Stimulated activated CD8-positive, alpha-beta memory T cell treated with anti-CD3 and anti-CD28 coated beads, Interleukin-15, amount 100 ng/mL, for 24 hours (primary cell): ENCODE measurements around the gene PLEKHN1.
A peak's percentile ranks its signal among the peaks of the same experiment; 100 is the strongest.

Experiments
- DNase-seq: peaks from one replicate; pipeline ENCODE4 v3.0.0-alpha.2; 2020; ENCODE audit warnings: low read depth

PLEKHN1 gene

DNA sequence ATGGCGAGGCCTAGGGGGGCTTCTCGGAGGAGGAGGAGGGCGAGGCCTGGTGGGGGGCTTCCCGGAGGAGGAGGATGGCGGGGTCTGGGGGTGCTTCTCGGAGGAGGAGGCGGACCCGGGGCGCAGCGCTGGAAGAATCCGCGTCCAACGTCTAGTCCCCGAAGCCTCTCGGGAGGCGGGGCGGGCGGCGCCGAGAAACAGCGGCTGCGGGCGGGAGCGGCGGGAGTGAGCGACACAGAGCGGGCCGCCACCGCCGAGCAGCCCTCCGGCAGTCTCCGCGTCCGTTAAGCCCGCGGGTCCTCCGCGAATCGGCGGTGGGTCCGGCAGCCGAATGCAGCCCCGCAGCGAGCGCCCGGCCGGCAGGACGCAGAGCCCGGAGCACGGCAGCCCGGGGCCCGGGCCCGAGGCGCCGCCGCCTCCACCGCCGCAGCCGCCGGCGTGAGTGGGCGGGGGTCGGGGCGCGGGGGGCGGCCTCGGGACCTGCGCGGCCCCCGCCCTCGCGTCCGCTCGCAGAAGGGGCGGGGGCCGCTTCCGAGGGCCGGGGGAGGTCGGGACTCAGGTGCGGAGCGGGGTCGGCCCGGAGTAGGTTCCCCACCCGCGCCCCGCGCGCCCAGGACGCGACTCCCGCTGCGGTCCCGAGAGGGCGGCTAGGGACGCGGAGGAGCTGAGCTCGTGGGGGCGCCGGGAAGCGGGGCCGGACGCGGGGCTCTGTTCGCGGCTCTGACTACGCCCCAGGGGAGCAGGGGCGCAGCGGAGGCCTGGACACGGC lies 5.7 kb upstream of the PLEKHN1 start, which contains the start of gene KLHL17:
Gene KLHL17 (plus strand): TSS at position 222 of the 769 bp plus-strand sequence. CDS start 110 bp downstream, at position 332.
- peak; percentile 68 for DNase-seq

DNA sequence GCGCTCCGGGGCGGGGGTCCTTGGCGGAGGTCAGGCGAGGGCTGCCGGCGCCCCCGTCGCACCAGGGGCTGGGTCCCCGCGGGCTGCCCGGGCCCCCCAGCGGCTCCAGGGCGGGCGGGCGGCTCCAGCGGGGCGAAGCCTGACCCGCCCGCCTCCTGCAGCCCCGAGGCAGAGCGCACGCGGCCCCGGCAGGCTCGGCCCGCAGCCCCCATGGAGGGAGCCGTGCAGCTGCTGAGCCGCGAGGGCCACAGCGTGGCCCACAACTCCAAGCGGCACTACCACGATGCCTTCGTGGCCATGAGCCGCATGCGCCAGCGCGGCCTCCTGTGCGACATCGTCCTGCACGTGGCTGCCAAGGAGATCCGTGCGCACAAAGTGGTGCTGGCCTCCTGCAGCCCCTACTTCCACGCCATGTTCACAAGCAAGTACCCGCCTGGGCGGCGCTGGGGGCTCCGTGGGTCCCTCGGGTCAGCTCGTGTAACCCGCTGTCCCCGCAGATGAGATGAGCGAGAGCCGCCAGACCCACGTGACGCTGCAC lies 5.1 kb upstream of the PLEKHN1 start:
- no peak for DNase-seq

DNA sequence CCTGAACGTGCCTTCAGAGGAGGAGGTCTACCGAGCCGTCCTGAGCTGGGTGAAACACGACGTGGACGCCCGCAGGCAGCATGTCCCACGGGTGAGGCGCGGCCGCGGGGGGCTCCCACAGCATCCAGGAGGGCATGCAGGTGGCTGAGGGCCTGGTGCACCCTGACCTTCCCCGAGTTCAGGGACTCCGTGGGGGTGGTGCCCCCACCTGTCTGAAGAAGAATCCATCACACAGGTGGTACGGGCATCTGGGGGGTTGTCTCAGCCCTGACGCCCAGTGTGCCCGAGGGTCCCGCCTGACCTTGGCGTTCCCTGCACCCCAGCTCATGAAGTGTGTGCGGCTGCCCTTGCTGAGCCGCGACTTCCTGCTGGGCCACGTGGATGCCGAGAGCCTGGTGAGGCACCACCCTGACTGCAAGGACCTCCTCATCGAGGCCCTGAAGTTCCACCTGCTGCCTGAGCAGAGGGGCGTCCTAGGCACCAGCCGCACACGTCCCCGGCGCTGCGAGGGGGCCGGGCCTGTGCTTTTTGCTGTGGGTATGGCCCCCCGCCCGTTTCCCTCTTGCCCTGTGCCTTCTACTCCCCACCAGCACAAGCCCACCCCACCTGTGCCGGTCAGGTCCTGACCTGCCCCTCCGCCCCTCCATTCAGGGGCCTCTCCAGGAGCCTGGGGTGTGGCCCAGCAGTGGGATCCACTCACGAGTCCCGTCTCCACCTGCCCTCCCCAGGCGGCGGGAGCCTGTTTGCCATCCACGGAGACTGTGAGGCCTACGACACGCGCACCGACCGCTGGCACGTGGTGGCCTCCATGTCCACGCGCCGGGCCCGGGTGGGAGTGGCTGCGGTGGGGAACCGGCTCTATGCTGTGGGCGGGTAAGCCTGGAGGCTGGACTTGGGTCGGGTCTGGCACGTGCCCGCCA lies 3.6 kb upstream of the PLEKHN1 start:
- DNase-seq: no peak

DNA sequence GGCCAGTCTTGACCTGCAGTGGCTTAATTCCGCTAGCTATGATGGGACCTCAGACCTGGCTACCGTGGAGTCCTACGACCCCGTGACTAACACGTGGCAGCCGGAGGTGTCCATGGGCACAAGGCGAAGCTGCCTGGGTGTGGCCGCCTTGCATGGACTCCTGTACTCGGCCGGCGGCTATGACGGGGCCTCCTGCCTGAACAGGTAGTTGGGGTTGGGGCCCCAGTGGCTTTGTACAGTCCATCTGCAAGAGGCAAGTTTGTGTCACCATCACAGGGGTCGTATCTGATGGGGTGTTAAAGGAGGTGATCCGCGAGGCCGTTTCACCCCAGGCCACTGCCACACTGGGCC lies 3.0 kb upstream of the PLEKHN1 start:
- no peak for DNase-seq

DNA sequence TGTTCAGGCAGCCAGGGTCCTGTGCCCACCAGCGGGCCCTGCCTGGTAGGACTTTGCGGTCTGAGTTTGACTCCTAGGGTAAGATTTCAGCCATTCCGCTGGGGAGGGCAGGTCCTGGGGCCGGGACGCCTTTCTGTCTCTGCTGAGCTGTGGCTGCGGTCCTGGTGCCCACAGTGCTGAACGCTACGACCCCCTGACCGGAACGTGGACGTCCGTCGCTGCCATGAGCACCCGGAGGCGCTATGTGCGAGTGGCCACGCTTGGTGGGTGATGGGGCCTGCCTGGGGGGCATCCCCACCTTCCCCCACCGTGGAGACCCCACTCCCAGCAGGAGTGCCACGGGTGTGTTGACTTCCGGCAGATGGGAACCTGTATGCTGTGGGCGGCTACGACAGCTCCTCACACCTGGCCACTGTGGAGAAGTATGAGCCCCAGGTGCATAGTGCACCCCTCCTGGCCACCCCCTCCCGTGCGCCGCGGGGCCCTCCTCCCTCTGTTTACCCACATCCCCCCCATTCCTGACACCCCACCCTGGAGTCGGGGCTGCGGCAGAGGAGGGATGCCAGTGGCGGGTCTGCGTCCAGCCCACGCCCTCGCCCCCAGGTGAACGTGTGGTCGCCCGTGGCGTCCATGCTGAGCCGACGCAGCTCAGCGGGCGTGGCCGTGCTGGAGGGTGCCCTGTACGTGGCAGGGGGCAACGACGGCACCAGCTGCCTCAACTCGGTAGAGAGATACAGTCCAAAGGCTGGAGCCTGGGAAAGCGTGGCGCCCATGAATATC lies 2.3 kb upstream of the PLEKHN1 start:
- no peak for DNase-seq

DNA sequence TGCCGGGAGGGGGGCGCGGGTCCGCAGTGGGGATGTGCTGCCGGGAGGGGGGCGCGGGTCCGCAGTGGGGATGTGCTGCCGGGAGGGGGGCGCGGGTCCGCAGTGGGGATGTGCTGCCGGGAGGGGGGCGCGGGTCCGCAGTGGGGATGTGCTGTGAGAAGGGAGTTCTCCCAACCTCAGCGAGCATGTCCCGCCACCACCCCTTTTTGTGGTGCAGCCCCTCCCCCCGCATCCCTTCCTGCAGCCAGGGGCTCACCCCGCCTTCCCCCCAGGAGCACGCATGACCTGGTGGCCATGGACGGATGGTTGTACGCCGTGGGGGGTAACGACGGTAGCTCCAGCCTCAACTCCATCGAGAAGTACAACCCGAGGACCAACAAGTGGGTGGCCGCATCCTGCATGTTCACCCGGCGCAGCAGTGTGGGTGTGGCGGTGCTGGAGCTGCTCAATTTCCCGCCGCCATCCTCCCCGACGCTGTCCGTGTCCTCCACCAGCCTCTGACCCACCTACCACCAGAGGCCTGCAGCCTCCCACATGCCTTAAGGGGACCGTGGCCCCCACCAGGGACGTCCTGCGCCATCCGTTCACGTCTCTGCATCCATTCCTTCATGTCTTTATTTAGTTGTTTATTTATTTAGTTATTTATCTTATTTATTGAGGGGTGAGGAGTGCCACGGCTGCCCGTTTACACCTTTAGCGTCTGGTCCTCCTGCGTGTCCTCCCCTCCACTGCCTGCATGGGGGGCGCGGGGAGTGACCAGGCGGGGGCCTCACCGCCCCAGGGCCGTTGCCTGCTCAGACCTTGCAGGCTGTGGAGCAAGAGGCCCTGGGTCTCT lies 1.4 kb upstream of the PLEKHN1 start:
- DNase-seq: no peak

DNA sequence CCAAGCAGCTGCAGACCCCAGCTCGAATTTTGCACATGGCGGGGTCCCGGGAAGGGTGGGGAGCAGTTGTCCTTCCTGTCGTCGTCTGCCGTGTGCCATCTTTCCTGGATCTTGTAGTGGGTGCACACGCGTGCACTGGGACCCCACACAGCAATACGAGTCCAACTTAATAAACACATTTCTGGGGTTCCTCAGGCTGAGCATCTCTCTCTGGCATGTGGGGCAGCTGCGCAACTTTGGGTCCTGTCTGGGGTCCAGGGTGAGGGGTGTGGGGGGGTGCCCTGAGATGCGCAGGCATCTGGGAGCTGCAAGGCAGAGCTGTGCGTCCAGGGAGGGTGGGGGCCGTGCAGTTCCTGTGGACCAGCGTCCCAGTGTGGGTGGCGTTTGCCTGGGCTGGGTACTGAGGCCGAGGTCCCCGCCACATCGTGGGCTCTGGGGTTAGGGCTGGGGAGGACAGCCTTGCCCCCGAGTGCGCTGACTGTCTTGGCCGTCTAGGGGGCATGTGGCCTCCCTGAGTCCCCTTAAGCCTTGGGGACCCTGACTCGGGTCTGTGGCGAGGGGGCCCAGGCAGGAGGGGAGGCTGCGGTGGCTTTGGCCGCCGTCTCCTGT lies 652 bp upstream of the PLEKHN1 start:
- DNase-seq: no peak

DNA sequence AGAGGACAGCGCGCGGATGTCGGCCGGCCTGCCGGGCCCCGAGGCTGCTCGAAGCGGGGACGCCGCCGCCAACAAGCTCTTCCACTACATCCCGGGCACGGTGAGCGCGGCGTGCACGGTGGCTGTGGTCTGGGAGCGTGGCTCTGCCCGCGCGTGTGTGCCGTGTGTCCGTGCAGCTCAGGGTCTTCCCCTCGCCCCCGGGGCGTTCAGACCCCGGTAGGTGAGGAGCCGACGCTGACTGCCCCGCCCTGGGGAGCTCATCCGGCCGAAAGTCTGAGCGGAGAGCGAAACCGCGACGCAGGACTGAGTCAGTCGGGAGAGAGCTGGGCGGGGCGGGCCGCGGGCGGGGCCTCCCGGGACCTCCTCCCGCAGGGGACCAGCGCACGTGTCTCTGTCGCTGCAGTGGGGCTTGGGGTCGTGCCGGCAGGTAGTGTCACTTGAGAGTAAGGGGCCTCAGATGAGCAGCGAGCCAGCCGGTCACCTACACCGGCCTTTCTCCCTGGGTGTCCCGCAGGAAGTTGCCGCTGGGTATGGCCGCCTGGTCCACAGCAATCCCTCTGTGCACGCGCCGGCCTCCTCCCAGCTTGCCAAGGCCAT lies 520 bp downstream of the PLEKHN1 start:
- peak; percentile 57 for DNase-seq

DNA sequence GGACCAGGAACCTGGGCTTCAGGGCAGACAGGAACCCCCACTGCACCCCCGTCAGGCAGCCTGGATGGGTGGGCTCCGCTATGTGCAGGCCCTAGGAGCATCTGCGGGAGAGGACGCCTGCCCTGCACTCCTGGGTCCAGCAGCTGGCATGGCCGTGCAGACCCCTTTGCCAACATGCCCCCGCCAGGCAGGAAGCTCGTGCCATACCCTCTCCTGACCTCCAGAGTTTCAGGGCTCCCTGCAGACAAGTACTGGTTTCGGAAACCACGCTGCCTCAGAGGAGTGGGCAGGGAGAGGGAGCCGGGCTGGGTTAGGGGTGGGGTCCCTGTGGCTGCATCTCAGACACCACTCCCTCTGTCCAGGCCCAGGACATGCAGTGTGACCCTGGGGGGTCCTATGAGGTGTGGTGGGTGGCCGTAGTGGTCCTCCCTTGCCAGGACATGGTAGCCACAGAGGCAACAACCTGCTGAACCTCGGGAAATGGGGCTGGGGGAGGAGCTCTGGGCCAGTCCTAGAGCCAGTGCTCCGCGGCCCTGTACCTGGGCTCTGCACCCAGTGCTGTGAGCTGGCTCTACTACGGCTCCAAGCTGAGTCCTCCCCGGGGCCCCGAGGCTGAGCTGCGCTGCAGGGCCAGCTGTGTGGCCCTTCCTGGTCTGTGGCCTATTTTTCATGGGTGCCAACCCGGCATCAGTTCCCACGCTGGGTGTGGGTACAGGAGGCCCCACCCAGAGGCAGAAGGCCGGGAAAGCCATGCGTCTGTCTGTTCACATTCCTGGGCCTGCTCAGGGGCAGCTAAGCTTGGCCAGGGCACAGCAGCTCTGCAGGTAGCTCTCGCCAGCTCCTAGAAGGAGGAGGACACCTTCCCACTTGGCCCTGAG lies 1.4 kb downstream of the PLEKHN1 start:
- no peak for DNase-seq

DNA sequence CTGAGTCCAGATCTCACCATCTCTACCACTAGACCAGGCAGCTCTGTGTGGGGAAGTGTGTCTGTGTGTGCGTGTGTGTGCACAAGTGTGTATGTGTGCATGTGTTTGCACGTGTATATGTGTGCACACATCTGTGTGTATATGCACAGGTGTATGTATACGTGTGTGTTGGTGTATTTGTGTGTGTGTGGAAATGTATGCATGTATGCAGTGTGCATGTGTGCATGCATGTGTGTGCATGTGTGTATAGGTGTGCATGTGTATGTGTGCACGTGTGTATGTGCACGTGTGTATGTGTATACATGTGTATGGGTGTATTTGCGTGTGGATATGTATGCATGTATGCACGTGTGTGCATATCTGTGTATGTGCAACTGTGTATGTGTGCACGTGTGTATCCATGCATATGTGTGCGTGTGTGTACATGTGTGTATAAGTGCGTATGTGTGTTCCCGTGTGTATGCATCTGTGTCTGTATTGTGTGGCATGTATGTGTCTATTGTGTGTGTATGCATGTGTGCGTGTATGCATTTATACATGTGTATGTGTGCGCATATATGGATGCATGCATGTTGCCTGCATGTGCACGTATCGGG lies 3.1 kb downstream of the PLEKHN1 start:
- no peak for DNase-seq

DNA sequence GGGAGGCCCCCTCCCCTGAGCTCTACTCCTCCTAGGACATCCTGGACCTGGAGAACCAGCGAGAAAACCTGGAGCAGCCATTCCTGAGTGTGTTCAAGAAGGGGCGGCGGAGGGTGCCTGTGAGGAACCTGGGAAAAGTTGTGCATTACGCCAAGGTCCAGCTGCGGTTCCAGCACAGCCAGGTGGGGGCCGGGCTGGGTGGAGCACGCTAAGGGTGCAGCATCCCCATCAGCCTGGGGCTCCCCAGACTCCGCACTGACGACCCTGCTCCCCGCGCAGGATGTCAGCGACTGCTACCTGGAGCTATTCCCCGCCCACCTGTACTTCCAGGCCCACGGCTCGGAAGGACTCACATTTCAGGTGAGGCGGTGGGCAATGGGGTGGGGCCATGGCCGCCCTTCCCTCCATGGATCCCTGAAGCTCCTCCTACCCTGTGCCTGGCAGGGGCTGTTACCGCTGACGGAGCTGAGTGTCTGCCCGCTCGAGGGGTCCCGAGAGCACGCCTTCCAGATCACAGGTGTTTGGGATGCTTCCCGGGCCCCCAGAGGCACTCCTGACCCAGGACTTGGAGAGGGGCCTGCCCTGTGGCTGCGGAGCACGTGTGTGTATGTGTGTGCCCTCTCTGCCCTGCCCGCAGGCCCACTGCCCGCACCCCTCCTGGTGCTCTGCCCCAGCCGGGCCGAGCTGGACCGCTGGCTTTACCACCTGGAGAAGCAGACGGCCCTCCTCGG lies 4.1 kb downstream of the PLEKHN1 start:
- no peak for DNase-seq

DNA sequence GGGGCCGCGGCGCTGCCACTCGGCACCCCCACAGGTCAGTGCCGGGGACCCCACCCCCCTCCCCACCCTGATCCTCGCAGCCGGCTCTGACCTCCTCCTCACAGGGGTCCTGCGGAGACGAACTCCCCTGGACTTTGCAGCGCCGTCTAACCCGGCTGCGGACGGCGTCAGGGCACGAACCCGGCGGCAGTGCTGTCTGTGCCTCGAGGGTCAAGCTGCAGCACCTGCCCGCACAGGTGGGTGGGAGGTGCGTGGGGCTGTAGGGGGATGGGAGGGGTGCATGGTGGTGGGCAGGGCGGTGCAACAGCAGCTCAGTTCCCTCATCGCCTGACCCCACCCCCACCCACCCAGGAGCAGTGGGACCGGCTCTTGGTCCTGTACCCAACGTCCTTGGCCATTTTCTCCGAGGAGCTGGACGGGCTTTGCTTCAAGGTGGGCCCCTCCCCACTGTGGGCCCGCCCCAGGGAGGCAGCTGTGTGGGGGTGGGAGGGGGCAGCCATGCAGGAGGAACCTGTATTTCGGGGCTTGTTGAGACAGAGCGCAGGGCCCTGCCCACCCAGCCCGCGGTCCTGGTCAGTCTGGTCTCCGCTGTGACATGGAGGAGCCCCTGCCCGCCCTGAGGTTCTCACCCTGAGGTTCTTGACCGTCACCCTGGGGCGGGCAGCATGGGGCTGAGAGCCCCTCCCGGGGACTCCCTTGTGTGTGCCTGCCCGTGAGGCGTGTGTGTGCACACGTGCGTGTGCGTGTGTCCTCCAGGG lies 4.9 kb downstream of the PLEKHN1 start:
- no peak for DNase-seq

DNA sequence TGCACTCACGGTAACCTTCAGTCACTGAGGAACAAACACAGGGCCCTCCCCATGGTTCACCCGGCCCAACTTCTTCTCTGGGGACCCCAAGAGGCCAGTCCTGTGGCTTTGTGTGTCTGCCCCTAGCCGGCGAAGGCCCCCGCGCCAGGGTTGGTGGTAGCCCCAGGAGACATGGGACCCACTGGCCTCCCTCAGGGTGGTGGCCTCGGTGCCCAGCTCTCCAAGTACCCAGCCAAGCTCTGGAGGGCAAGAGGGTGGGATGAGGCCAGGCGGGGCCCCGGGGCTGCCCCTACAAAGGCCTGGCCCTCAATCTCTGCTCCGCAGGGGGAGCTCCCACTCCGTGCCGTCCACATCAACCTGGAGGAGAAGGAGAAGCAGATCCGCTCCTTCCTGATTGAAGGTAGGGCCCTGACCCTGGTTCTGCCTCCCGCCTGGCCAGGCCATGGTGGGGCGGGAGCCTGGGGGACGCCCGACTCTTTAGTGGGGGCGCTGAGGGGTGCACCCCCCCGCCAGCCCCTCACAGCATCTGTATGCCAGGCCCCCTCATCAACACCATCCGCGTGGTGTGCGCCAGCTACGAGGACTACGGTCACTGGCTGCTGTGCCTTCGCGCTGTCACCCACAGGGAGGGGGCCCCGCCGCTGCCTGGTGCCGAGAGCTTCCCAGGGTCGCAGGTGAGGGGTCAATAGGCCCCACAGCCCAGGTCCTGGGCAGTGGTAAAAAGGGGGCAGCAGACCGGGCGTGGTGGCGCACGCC lies 5.6 kb downstream of the PLEKHN1 start:
- DNase-seq: no peak

DNA sequence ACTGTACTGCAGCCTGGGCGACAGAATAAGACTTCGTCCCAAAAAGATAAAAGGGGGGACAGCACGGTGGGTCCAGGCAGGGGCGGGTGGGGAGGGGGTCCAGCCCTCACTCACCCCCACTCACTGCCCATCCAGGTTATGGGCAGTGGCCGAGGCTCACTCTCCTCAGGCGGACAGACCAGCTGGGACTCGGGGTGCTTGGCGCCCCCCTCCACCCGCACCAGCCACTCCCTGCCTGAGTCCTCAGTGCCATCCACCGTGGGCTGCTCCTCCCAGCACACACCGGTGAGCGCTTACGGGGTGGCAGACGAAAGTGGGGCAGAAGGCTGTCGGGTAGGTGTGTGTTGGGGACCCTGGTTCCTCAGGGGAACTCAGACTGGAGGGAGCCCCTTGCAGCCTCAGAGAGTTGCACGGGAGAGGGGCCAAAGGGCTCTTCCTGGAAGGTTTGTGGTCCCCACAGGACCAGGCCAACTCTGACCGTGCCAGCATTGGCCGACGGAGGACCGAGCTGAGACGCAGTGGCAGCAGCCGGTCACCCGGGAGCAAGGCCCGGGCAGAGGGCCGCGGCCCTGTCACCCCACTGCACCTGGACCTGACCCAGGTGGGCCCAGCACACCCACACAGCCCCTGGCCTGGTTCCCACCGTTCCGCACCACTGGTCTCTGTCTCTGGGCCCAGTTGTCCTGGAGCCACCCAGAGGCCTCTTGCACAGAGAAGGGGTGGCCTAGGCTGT lies 6.6 kb downstream of the PLEKHN1 start:
- no peak for DNase-seq

DNA sequence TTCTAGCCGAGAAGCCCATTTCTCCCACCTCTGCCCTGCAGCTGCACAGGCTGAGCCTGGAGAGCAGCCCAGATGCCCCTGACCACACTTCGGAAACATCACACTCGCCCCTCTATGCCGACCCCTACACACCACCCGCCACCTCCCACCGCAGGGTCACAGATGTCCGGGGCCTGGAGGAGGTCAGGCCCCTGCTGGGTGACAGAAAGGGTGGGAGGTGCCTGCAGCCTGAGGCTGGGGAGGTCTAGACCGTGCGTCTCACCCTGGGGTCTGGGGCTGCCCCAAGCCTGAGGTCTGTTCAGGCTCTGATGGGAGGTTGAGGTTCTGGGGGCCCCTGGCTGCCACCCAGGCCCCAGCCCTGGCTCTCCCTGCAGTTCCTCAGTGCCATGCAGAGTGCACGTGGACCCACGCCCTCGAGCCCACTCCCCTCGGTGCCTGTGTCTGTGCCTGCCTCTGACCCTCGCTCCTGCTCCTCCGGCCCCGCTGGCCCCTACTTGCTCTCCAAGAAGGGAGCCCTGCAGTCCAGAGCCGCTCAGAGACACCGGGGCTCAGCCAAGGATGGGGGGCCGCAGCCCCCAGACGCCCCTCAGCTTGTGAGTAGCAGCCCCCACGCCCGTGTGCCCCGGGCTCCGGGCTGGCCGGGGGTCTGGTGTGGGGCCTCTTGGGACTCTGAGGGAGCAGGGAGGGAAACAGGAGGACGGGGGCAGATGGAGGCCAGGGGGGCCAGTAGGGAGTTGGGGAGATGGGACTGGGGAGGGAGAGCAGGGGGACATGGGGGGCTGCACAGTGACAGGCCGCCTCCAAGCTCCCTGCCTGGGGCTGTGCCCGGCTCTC lies 7.4 kb downstream of the PLEKHN1 start:
- DNase-seq: no peak
